Measurements from ENCODE around the gene TFDP3. TPM values are rescaled to one million over a fixed set of nuclear protein-coding genes. Genes with fewer than 3 reads are reported as not detected.

The TFDP3 gene
- polyA plus RNA-seq, 3 donors = not detected

GRCh38 chrX:133183806-133184205, 34.3 kb downstream of the TFDP3 start:
- H2AFZ ChIP-seq (ENCODE audit: insufficient read depth, low read depth, low read length, poor library complexity, severe bottlenecking) = no peak overlapping the region
- no peak overlapping the region for H3K4me3 ChIP-seq (replicated peaks in 1 of 3; ENCODE audit: low read depth in 2 of 3, low read length in 3 of 3)
- no peaks in the 10 kb centered on the region for H3K36me3 ChIP-seq (replicated peaks in 1 of 2; ENCODE audit: control insufficient read depth in 1 of 2, insufficient read depth in 2 of 2, low read length in 2 of 2)
- H3K4me2 ChIP-seq (replicated peaks; ENCODE audit: extremely low read depth, low read length, poor library complexity, severe bottlenecking) = no peak overlapping the region
- H4K20me1 ChIP-seq (ENCODE audit: insufficient read depth, low read length) = no peaks in the 10 kb centered on the region
- no peaks in the 10 kb centered on the region for H3K79me2 ChIP-seq (ENCODE audit: insufficient read depth, low read length)
- no peak overlapping the region for H3K27ac Mint-ChIP-seq
- H3K9me3 ChIP-seq (replicated peaks in 1 of 2; ENCODE audit: control insufficient read depth in 1 of 2, insufficient read depth in 1 of 2, low read length in 2 of 2) = no peaks in the 10 kb centered on the region
- no peak for DNase-seq
- no peak for TF ChIP-seq CTCF (IDR thresholded peaks at IDR 0.05)
- no peak overlapping the region for H3K27ac ChIP-seq (ENCODE audit: low read depth in 1 of 2, low read length in 2 of 2)
- intact Hi-C loops (cut with micrococcal nuclease) = no loop called here
- no CpG with 5 or more reads among the region's 2 CpGs for WGBS (ENCODE audit: insufficient coverage)
- no peaks in the 10 kb centered on the region for H3K4me1 Mint-ChIP-seq
- peaks cover 0 to 1% (median 0%) of the 10 kb centered on the region in 7 donors for H3K9me3 Mint-ChIP-seq
- H3K27me3 ChIP-seq (ENCODE audit: control insufficient read depth in 2 of 2, insufficient read depth in 2 of 2, low read length in 2 of 2) = peaks cover 0 to 3% of the 10 kb centered on the region in 2 donors
- H3K4me3 Mint-ChIP-seq = no peak overlapping the region
- H3K4me1 ChIP-seq (ENCODE audit: control insufficient read depth in 1 of 2, insufficient read depth in 2 of 2, low read length in 2 of 2) = no peaks in the 10 kb centered on the region
- H3K36me3 Mint-ChIP-seq = no peaks in the 10 kb centered on the region
- peaks cover 0 to 9% (median 0%) of the 10 kb centered on the region in 3 donors for H3K27me3 Mint-ChIP-seq (ENCODE audit: low read depth in 3 of 3)
- H3K9ac ChIP-seq (ENCODE audit: insufficient read depth, low read length, poor library complexity, severe bottlenecking) = no peak overlapping the region

- H3K4me1 Mint-ChIP-seq = no peaks in the 10 kb centered on the region
- intact Hi-C loops (cut with micrococcal nuclease) = no loop called here
- Histone ChIP-seq H3K36me3 (replicated peaks in 1 of 2; ENCODE audit: control insufficient read depth in 1 of 2, insufficient read depth in 2 of 2, low read length in 2 of 2) (no peaks in the 10 kb centered on the region), H4K20me1 (ENCODE audit: insufficient read depth, low read length) (no peaks in the 10 kb centered on the region), H3K27ac (ENCODE audit: low read depth in 1 of 2, low read length in 2 of 2) (no peak overlapping the region), H3K4me2 (replicated peaks; ENCODE audit: extremely low read depth, low read length, poor library complexity, severe bottlenecking) (no peak overlapping the region), H3K27me3 (ENCODE audit: control insufficient read depth in 2 of 2, insufficient read depth in 2 of 2, low read length in 2 of 2) (peaks cover 0 to 6% of the 10 kb centered on the region in 2 donors), H3K9me3 (replicated peaks in 1 of 2; ENCODE audit: control insufficient read depth in 1 of 2, insufficient read depth in 1 of 2, low read length in 2 of 2) (no peaks in the 10 kb centered on the region), H3K4me1 (ENCODE audit: control insufficient read depth in 1 of 2, insufficient read depth in 2 of 2, low read length in 2 of 2) (no peaks in the 10 kb centered on the region), H2AFZ (ENCODE audit: insufficient read depth, low read depth, low read length, poor library complexity, severe bottlenecking) (no peak overlapping the region), H3K9ac (ENCODE audit: insufficient read depth, low read length, poor library complexity, severe bottlenecking) (no peak overlapping the region), H3K79me2 (ENCODE audit: insufficient read depth, low read length) (no peaks in the 10 kb centered on the region), H3K4me3 (replicated peaks in 1 of 3; ENCODE audit: low read depth in 2 of 3, low read length in 3 of 3) (no peak overlapping the region)
- no peak for DNase-seq
- H3K9me3 Mint-ChIP-seq = no peaks in the 10 kb centered on the region
- H3K27me3 Mint-ChIP-seq (ENCODE audit: low read depth in 3 of 3) = peaks cover 0 to 6% (median 0%) of the 10 kb centered on the region in 3 donors
- H3K36me3 Mint-ChIP-seq = no peaks in the 10 kb centered on the region
- H3K27ac Mint-ChIP-seq = no peak overlapping the region
- whole genome bisulfite sequencing (ENCODE audit: insufficient coverage) = no CpG with 5 or more reads among the region's 3 CpGs
- no peak for TF ChIP-seq CTCF (IDR thresholded peaks at IDR 0.05)
- no peak overlapping the region for H3K4me3 Mint-ChIP-seq
Measured at GRCh38 chrX:133179500-133179899, 38.7 kb downstream of the TFDP3 start.

Data from CD14-positive monocyte (primary cell).